ENCODE data around the gene LRRC74B.
A peak's percentile ranks its signal among the peaks of the same experiment; 100 is the strongest.
"Not testable (repeated sequence)": the region's sequence is repeated elsewhere in the genome, so short reads cannot be mapped to it uniquely, and the experiment has no call there.

Gene LRRC74B

GRCh38 chr22:21067075-21067900, 21.5 kb downstream of the LRRC74B start:
- no peak overlapping the region for H3K9ac ChIP-seq (ENCODE audit: low read depth, low read length)
- no peaks in the 10 kb centered on the region for H3K4me1 ChIP-seq (ENCODE audit: control insufficient read depth, insufficient read depth, low read length)
- no peaks in the 10 kb centered on the region for H3K9me3 ChIP-seq (replicated peaks; ENCODE audit: low read length)
- no peak overlapping the region for H3K4me3 ChIP-seq (ENCODE audit: low read length)
- H3K27me3 ChIP-seq (ENCODE audit: control insufficient read depth, insufficient read depth, low read length), result peaks cover 4% of the 10 kb centered on the region
- no peaks in the 10 kb centered on the region for H3K36me3 ChIP-seq (ENCODE audit: insufficient read depth, low read length)
- H3K4me2 ChIP-seq (ENCODE audit: low read length), result no peak overlapping the region

DNA sequence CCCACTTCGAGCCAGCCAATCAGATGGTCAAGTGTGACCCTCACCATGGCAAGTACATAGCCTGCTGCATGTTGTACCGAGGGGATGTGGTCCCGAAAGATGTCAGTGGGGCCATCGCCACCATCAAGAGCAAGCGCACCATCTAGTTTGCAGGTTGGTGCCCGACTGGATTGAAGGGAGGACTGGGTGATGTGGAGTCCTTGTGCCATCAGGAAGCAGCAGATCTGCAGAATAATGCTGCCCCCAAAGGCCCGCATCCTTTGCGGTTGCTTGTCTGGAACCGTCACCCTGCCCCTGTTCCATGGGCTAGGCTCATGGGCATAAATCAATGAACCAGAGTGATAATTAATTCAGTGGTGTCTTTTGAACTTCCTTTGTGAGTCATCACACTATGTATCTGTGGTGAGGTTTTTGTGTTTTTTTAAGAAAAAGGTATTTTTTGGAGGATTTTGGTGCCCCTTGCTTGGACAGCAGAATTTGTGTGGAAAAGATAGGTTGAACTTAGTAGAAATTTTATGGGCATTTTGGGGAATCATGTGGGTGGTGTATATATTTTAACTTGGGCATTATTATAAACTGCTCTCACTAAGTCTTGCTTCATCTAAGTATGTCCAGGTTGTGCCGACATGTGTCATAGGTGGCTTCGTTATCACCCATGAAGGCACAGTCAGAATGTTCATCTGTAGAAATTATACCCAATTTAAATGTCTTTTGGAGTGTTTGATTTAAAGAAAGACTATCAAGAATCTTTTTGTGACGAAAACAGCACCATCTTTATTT, 22.3 kb downstream of the LRRC74B start:
- H3K4me1 ChIP-seq (ENCODE audit: control insufficient read depth, insufficient read depth, low read length), result no peaks in the 10 kb centered on the region
- H3K4me3 ChIP-seq (ENCODE audit: low read length), result no peak overlapping the region
- H3K4me2 ChIP-seq (ENCODE audit: low read length), result no peak overlapping the region
- H3K9me3 ChIP-seq (replicated peaks; ENCODE audit: low read length), result no peaks in the 10 kb centered on the region
- H3K9ac ChIP-seq (ENCODE audit: low read depth, low read length), result no peak overlapping the region
- peaks cover 4% of the 10 kb centered on the region for H3K27me3 ChIP-seq (ENCODE audit: control insufficient read depth, insufficient read depth, low read length)
- H3K36me3 ChIP-seq (ENCODE audit: insufficient read depth, low read length), result no peaks in the 10 kb centered on the region

DNA sequence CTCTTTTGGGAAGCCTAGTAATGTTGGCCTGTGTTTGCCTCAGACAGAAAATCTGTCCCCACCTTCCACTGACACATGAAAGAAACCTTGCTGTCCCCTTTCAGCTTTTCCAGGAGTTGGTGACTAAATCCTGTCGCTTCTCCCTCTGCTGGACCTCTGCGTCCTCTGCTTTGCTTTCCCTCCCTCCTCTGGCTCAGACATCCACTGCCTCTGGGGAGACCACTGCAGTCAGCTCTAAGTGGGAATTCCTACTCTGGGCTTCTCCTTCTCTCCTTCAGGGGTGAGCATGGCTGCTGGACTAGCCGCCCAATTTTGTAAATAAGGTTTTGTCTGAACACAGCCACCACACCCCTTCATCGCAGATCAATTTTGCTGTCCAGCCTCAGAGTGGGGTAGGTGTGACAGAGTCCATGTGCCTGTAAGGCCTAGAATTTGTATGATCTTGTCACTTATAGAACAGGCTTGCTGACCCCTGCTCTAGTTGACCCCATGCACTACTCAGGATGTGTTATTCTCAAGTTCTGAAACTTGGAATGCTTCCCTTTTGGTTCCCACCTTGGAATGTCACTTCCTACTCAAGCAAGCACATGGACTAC, 23.0 kb downstream of the LRRC74B start:
- peaks cover 4% of the 10 kb centered on the region for H3K27me3 ChIP-seq (ENCODE audit: control insufficient read depth, insufficient read depth, low read length)
- no peaks in the 10 kb centered on the region for H3K9me3 ChIP-seq (replicated peaks; ENCODE audit: low read length)
- no peak overlapping the region for H3K4me2 ChIP-seq (ENCODE audit: low read length)
- H3K4me3 ChIP-seq (ENCODE audit: low read length), result no peak overlapping the region
- H3K36me3 ChIP-seq (ENCODE audit: insufficient read depth, low read length), result no peaks in the 10 kb centered on the region
- H3K9ac ChIP-seq (ENCODE audit: low read depth, low read length), result no peak overlapping the region
- H3K4me1 ChIP-seq (ENCODE audit: control insufficient read depth, insufficient read depth, low read length), result peaks cover 4% of the 10 kb centered on the region

DNA sequence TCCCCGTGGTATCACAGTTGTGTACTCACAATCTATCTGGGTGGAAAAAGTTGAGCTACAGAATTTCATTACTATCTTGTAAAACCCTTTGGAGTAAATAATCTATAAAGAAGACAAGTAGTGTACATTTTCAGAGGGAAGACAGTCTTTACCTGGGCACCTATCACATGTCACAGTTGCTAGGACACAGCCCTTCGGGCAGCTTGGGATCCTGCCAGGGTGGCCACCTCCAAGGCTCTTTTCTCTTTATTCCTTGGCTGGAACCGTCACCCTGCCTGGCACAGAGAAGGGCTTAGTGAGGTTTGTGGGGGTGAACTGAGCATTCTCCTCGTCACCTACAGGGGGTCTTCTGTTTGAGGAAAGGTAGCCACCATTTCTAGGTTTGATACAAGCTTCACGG, 23.6 kb downstream of the LRRC74B start:
- no peaks in the 10 kb centered on the region for H3K9me3 ChIP-seq (replicated peaks; ENCODE audit: low read length)
- H3K4me3 ChIP-seq (ENCODE audit: low read length), result no peak overlapping the region
- no peaks in the 10 kb centered on the region for H3K36me3 ChIP-seq (ENCODE audit: insufficient read depth, low read length)
- H3K4me1 ChIP-seq (ENCODE audit: control insufficient read depth, insufficient read depth, low read length), result peaks cover 10% of the 10 kb centered on the region
- H3K9ac ChIP-seq (ENCODE audit: low read depth, low read length), result no peak overlapping the region
- H3K4me2 ChIP-seq (ENCODE audit: low read length), result no peak overlapping the region
- peaks cover 4% of the 10 kb centered on the region for H3K27me3 ChIP-seq (ENCODE audit: control insufficient read depth, insufficient read depth, low read length)

DNA sequence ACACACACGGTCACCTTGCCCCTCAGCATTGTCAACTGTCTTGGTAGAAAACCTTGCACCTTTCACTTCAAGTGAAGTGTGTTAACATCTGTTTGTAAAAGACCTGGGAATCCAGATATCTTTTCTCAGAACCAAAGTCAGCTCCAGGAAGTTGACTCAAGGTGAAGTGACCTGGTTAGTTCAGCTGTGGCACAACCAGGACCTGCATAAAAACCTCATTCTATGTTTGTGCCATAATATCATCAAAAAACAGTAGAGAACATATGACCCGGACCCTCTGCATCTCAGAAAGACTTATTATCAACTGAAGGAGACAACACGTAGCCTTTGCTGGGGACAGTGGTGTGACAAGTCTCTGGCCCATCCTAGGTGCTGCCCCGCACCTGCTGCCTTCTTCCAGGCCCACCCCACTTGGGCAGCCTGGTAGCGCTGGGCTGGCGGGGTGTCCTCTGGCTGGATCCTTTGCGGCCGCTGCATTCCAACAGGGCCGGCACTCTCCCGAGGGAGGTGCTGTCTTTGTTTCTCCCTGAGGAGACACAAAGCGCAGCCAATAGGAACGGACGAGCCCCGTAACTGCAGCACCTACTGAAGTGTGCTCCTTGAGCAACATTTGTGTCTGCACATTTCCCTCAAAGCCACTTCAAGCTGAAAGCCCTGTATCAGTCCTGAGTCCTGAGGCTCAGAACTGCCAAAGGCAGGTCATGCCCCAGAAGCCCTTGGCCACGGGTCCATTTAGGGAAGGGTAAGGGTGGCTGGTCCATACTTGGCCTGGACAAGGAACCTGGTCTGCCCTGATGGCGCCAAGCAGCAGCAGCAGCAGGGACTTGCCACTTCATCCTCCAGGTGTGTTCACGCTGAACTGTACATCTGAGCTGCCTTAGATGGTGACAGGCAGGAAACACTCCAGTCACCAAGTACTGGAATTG, 25.2 kb downstream of the LRRC74B start:
- Histone ChIP-seq H3K27me3 (ENCODE audit: control insufficient read depth, insufficient read depth, low read length) (no peaks in the 10 kb centered on the region), H3K4me1 (ENCODE audit: control insufficient read depth, insufficient read depth, low read length) (peaks cover 13% of the 10 kb centered on the region), H3K4me3 (ENCODE audit: low read length) (no peak overlapping the region), H3K36me3 (ENCODE audit: insufficient read depth, low read length) (no peaks in the 10 kb centered on the region), H3K4me2 (ENCODE audit: low read length) (no peak overlapping the region), H3K9ac (ENCODE audit: low read depth, low read length) (no peak overlapping the region), H3K9me3 (replicated peaks; ENCODE audit: low read length) (no peaks in the 10 kb centered on the region)

DNA sequence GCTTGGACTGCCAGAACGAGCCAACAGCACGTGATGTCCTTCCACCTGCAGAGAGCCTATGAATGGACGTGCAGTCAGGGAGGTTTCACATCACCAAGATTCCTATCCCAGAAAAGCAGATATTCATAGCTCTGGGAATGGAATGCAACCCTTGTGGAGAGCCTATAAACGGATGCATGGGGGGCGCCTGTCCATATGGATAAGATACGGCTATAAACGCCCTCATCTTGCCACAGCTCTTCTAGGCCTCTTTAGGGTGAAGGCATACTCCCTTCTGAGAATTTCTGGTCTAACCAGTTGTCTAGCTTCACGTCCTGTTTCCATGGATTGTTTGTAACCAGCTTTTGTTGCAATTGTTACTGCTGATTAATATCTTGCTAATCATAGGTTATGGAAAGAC, 26.1 kb downstream of the LRRC74B start:
- not testable (repeated sequence) for H3K9ac ChIP-seq (ENCODE audit: low read depth, low read length); H3K9me3 ChIP-seq (replicated peaks; ENCODE audit: low read length)

DNA sequence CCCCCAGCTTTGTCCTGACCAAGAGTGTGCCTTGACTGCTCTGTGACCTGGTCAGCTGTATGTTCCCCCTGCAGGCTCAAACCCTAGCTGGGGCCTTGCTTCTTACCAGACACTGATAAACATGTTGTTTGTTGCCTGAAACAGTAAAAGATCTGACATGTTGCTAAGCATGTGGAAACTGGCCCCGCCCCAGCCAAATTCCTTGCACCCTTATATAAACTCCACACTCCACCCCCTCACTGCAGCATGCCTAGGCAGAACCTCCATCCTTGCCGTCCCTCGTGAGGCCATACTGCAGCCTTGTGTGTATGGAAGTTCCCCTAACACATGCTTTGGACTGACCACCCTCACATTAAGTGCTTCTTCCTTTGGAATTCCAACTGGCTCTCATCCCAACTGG, 27.3 kb downstream of the LRRC74B start:
- Histone ChIP-seq H3K9me3 (replicated peaks; ENCODE audit: low read length) (no peaks in the 10 kb centered on the region), H3K36me3 (ENCODE audit: insufficient read depth, low read length) (no peaks in the 10 kb centered on the region), H3K9ac (ENCODE audit: low read depth, low read length) (no peak overlapping the region), H3K4me2 (ENCODE audit: low read length) (no peak overlapping the region), H3K27me3 (ENCODE audit: control insufficient read depth, insufficient read depth, low read length) (peaks cover 3% of the 10 kb centered on the region), H3K4me1 (ENCODE audit: control insufficient read depth, insufficient read depth, low read length) (peaks cover 13% of the 10 kb centered on the region), H3K4me3 (ENCODE audit: low read length) (no peak overlapping the region)

More for the DNA sequence above, 26.1 kb downstream of the LRRC74B start:
- not testable (repeated sequence) for H3K36me3 ChIP-seq (ENCODE audit: insufficient read depth, low read length); H3K4me3 ChIP-seq (ENCODE audit: low read length); H3K4me2 ChIP-seq (ENCODE audit: low read length); H3K27me3 ChIP-seq (ENCODE audit: control insufficient read depth, insufficient read depth, low read length)
- peaks cover 13% of the 10 kb centered on the region for H3K4me1 ChIP-seq (ENCODE audit: control insufficient read depth, insufficient read depth, low read length)

DNA sequence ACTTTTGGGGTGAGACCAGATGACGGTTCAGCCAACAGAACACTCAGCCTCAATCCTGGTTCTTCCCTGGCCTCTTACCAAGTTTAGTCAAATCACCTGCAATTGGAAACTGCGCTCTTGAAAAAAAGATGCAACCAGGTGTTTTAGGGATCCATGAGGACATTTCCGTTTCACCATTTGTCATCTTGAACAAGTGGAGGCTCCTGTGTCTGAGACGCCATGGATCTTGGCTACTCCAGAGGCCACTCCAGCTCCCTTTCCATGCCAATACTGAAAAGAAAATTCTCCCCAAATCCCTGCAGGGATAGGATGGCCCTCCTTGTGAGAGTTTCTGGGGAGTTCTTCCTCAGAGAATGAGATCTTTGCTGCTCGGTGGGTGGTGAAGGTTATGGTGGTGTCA, 27.7 kb downstream of the LRRC74B start:
- no peak overlapping the region for H3K4me2 ChIP-seq (ENCODE audit: low read length)
- no peak overlapping the region for H3K4me3 ChIP-seq (ENCODE audit: low read length)
- no peaks in the 10 kb centered on the region for H3K36me3 ChIP-seq (ENCODE audit: insufficient read depth, low read length)
- peaks cover 3% of the 10 kb centered on the region for H3K27me3 ChIP-seq (ENCODE audit: control insufficient read depth, insufficient read depth, low read length)
- no peaks in the 10 kb centered on the region for H3K9me3 ChIP-seq (replicated peaks; ENCODE audit: low read length)
- H3K4me1 ChIP-seq (ENCODE audit: control insufficient read depth, insufficient read depth, low read length), result peaks cover 13% of the 10 kb centered on the region
- no peak overlapping the region for H3K9ac ChIP-seq (ENCODE audit: low read depth, low read length)

DNA sequence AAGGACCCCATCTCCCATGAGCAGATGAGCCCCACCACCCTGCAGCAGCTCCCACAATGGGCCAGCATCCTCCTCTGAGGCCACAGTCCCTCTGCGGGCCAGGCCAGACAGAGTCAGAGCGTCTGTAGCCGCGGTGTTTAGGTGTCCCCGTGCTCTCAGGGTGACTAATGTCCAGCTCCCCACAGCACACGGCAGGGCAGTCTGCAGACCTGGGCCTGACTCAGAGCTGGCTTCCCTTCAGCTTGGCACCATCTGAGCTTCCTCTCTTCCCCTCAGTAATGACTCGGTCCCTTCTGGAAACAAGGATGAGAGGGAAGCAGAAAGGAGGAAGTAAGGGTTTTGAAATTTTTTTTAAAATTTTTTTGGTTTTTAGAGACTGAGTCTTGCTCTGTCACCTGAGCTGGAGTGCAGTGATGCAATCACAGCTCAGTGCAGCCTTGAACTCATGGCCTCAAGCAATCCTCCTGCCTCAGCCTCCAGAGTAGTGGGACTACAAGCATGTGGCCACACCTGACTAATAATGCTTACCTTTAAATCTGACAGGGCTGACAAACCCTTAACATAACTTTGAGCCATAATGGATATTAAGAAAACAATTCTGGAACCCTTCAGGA, 28.5 kb downstream of the LRRC74B start:
- H3K9me3 ChIP-seq (replicated peaks; ENCODE audit: low read length), result no peaks in the 10 kb centered on the region
- H3K4me2 ChIP-seq (ENCODE audit: low read length), result peak overlapping the region; percentile 29
- H3K36me3 ChIP-seq (ENCODE audit: insufficient read depth, low read length), result no peaks in the 10 kb centered on the region
- H3K4me3 ChIP-seq (ENCODE audit: low read length), result no peak overlapping the region
- H3K4me1 ChIP-seq (ENCODE audit: control insufficient read depth, insufficient read depth, low read length), result peaks cover 13% of the 10 kb centered on the region
- H3K27me3 ChIP-seq (ENCODE audit: control insufficient read depth, insufficient read depth, low read length), result peaks cover 3% of the 10 kb centered on the region
- H3K9ac ChIP-seq (ENCODE audit: low read depth, low read length), result no peak overlapping the region

DNA sequence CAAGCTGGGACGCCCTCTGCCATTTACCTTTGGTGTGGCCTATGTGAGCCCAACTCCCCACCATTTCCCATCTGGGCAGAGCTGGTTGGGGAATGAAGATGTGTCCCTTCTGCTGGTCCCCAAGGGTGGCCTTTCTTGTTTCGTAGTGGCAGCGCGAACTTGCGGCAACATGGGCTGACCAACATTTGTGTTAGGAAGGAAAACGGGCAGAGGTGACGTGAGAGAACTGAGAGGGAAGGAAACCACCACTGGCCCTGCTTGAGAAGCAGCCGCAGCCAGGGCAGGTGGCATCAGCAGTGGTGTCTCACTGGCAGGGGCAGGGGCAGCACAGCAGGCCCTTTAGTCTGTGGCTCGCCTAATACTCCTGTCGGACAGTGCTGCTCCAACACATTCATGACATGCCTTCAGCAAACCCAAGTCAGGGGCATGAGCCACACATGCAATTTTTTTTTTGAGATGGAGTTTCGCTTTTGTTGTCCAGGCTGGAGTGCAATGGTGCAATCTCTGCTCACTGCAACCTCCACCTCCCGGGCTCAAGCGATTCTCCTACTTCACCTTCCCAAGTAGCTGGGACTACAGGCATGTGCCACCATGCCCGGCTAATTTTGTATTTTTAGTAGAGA, 29.9 kb downstream of the LRRC74B start:
- H3K4me2 ChIP-seq (ENCODE audit: low read length), result no peak overlapping the region
- H3K36me3 ChIP-seq (ENCODE audit: insufficient read depth, low read length), result no peaks in the 10 kb centered on the region
- no peaks in the 10 kb centered on the region for H3K9me3 ChIP-seq (replicated peaks; ENCODE audit: low read length)
- peaks cover 3% of the 10 kb centered on the region for H3K27me3 ChIP-seq (ENCODE audit: control insufficient read depth, insufficient read depth, low read length)
- H3K4me3 ChIP-seq (ENCODE audit: low read length), result no peak overlapping the region
- H3K4me1 ChIP-seq (ENCODE audit: control insufficient read depth, insufficient read depth, low read length), result peaks cover 13% of the 10 kb centered on the region
- no peak overlapping the region for H3K9ac ChIP-seq (ENCODE audit: low read depth, low read length)

Data from skeletal muscle satellite cell (primary cell).